GM12878 (cell line): ENCODE results near the gene MYBL2. TPM values are rescaled to one million over a fixed set of nuclear protein-coding genes. Genes with fewer than 3 reads are reported as not detected.
"Not testable (repeated sequence)": the region's sequence is repeated elsewhere in the genome, so short reads cannot be mapped to it uniquely, and the experiment has no call there.

Experiments
- ATAC-seq: fragments of 200-7000 bp; cut with Tn5 transposase; 3 replicates; pipeline ENCODE4 v1.9.1; 2020; ENCODE audit warnings: mild to moderate bottlenecking, moderate library complexity
- BruUV-seq: library from RNA; stranded (reverse); fragments of 400-500 nt; replicated peaks from 2 replicates; lab custom pipeline; 2021; lab: Mats Ljungman, UMichigan
- CTCF ChIA-PET: fragments of 300-600 bp; sonication (Branson Sonifier 250); formaldehyde crosslinking; extraction: SDS; loops from one replicate; lab custom pipeline; 2021; ENCODE audit warnings: inconsistent platforms; lab: Yijun Ruan, JAX
- POLR2A ChIA-PET: fragments of 350-600 bp; formaldehyde crosslinking; extraction: SDS; loops from one replicate; lab custom pipeline; 2021; ENCODE audit warnings: inconsistent platforms; lab: Charles Lee
- RAD21 ChIA-PET: fragments of 300-600 bp; sonication (Branson Sonifier 250); formaldehyde crosslinking; loops from one replicate; lab custom pipeline; 2023; ENCODE audit warnings: antibody characterized with exemption; ENCODE audit not compliant: unreplicated experiment; lab: Charles Lee
- SMC1A ChIA-PET: fragments of 300-600 bp; sonication (Branson Sonifier 250); formaldehyde crosslinking; loops from one replicate; lab custom pipeline; 2023; ENCODE audit not compliant: unreplicated experiment, uncharacterized antibody; lab: Charles Lee
- DNase-seq: peaks from one replicate; pipeline ENCODE4 v3.0.0-alpha.2; 2011; ENCODE audit warnings: low read depth, low spot score
- FAIRE-seq: peaks from 3 replicates; lab custom pipeline; 2011; peaks lifted over from hg19 to GRCh38; lab: Jason Lieb, UNC
- H2AFZ ChIP-seq: 2 replicates; pipeline ENCODE4 v1.6.0; 2011; ENCODE audit warnings: low read depth, low read length, control low read depth; ENCODE audit not compliant: control insufficient read depth
- H3K27ac ChIP-seq: 2 replicates; pipeline ENCODE4 v1.5.1; 2011; ENCODE audit warnings: control low read depth; ENCODE audit not compliant: control insufficient read depth, insufficient read depth
- H3K27me3 ChIP-seq, 2 experiments: replicated peaks in 1 of 2; 2 replicates each; pipeline versions ENCODE4 v1.6.0 to v1.6.1; 2011; ENCODE audit warnings: low read length in 1 of 2; ENCODE audit not compliant: control insufficient read depth in 2 of 2, insufficient read depth in 2 of 2
- H3K36me3 ChIP-seq, 2 experiments: 2 replicates each; pipeline ENCODE4 v1.5.1; 2011; ENCODE audit warnings: low read length in 1 of 2; ENCODE audit not compliant: control insufficient read depth in 2 of 2, insufficient read depth in 2 of 2
- H3K4me1 ChIP-seq: 2 replicates; pipeline ENCODE4 v1.6.1; 2011; ENCODE audit warnings: mild to moderate bottlenecking, low read length, moderate library complexity, mixed read lengths; ENCODE audit not compliant: control insufficient read depth, insufficient read depth
- H3K4me2 ChIP-seq: 2 replicates; pipeline ENCODE4 v1.6.0; 2011; ENCODE audit warnings: control low read depth; ENCODE audit not compliant: control insufficient read depth, insufficient read depth
- H3K4me3 ChIP-seq: fragments of 200-600 bp; sonication (generic); 2 replicates; pipeline ENCODE4 v1.5.1; 2016
- H3K79me2 ChIP-seq: 2 replicates; pipeline ENCODE4 v1.6.0; 2011; ENCODE audit warnings: low read length; ENCODE audit not compliant: control insufficient read depth, insufficient read depth
- H3K9ac ChIP-seq: 2 replicates; pipeline ENCODE4 v1.8.0; 2011; ENCODE audit warnings: low read length, control low read depth, mixed read lengths; ENCODE audit not compliant: control insufficient read depth, insufficient read depth
- H3K9me3 ChIP-seq: replicated peaks from 3 replicates; pipeline ENCODE4 v1.5.1; 2011; ENCODE audit warnings: mild to moderate bottlenecking, low read length; ENCODE audit not compliant: control insufficient read depth, insufficient read depth
- H4K20me1 ChIP-seq: 2 replicates; pipeline ENCODE4 v1.6.0; 2011; ENCODE audit not compliant: control insufficient read depth, insufficient read depth
- IRF5 ChIP-seq: fragments of 450-650 bp; IDR thresholded peaks from 2 replicates; pipeline ENCODE4 v1.6.1; 2017; ENCODE audit warnings: borderline replicate concordance
- NFYB ChIP-seq: IDR thresholded peaks from 2 replicates; pipeline ENCODE4 v1.6.1; 2011; ENCODE audit warnings: low read depth, mild to moderate bottlenecking, low read length, improper control_type of control experiment, moderate library complexity; ENCODE audit not compliant: insufficient read depth
- SIX5 ChIP-seq: IDR thresholded peaks from 2 replicates; pipeline ENCODE4 v1.6.1; 2011; ENCODE audit warnings: mild to moderate bottlenecking, low read depth, low read length, moderate library complexity; ENCODE audit not compliant: severe bottlenecking
- TCF3 ChIP-seq: IDR thresholded peaks from 2 replicates; pipeline ENCODE4 v1.6.1; 2012; ENCODE audit warnings: low read depth, mild to moderate bottlenecking, low read length, borderline replicate concordance; ENCODE audit not compliant: insufficient read depth
- ZNF274 ChIP-seq: IDR thresholded peaks from one replicate; pipeline ENCODE4 v1.8.0; 2011; ENCODE audit not compliant: insufficient read length, insufficient read depth
- WGBS: methylation state at CpG from one replicate; pipeline ENCODE4 v1.1.6; 2016; ENCODE audit warnings: low lambda C conversion rate; ENCODE audit not compliant: insufficient replicate concordance, insufficient coverage; ENCODE audit errors: missing lambda C conversion rate; 5-methylcytosine and 5-hydroxymethylcytosine counted together
- in situ Hi-C: fragments of 300-500 bp; cut with MboI; formaldehyde crosslinking; loops from 9 replicates; pipeline ENCODE4 v1.14.3; 2018; ENCODE audit warnings: mixed read lengths
- intact Hi-C: fragments of 100-400 bp; cut with micrococcal nuclease; formaldehyde crosslinking; loops from one replicate; pipeline ENCODE4 v1.14.2; 2022; ENCODE audit not compliant: unreplicated experiment
- polyA plus RNA-seq, 11 experiments: library from polyadenylated mRNA; depleted of rRNA in 4 of 11; unstranded in 6 of 11; stranded (reverse) in 5 of 11; fragments of >200 nt; fragmentation: Nextera tagmentation in 4 of 11; fragmentation: Illumina TruSeq in 1 of 11; extraction: Ambion mirVana in 4 of 11; extraction: Trizol in 1 of 11; gene quantifications; 1 replicate in 1 of 11; 2 replicates in 10 of 11; pipeline versions ENCODE4 v1.2.1 to v1.2.3, GENCODE V29; 2011 to 2016; ENCODE audit warnings: inconsistent platforms in 2 of 11, missing spikeins in 2 of 11, low read depth in 1 of 11
- total RNA-seq, 4 experiments: library from RNA; depleted of rRNA in 3 of 4; stranded (reverse); fragments of >200 nt in 3 of 4; fragmentation: Illumina TruSeq in 1 of 4; extraction: Trizol in 1 of 4; gene quantifications; 2 replicates each; pipeline versions ENCODE4 v1.2.1 to v1.2.3, GENCODE V29; 2013 to 2021

Gene MYBL2
- total and polyA plus RNA-seq, 10 of the 15 experiments (the other 5 are each of a cell fraction or from before 2014, with no cell fraction given): 4.5 to 213 (median 74.2) TPM

DNA sequence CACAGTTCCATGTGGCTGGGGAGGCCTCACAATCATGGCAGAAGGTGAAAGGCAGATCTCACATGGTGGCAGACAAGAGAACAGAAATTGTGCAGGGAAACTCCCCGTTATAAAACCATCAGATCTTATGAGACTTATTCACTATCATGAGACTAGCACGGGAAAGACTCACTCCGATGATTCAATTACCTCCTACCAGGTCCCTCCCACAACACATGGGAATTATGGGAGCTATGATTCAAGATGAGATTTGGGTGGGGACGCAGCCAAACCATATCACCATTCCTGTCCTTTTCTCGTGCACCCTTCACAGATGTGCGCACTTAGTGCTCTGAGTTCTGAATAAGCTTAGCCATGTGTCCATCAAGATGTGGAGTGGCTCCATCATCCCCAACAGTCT is 91.0 kb downstream of the MYBL2 start:
- H3K9me3 ChIP-seq, ATAC-seq, H3K36me3 ChIP-seq, intact Hi-C loops, DNase-seq, H4K20me1 ChIP-seq, H3K4me1 ChIP-seq, H2AFZ ChIP-seq, H3K4me3 ChIP-seq, H3K9ac ChIP-seq, H3K4me2 ChIP-seq, H3K79me2 ChIP-seq, POLR2A ChIA-PET, BruUV-seq, H3K27ac ChIP-seq, in situ Hi-C loops, CTCF ChIA-PET, RAD21 ChIA-PET, FAIRE-seq, H3K27me3 ChIP-seq, SMC1A ChIA-PET: not testable (repeated sequence)
- 86% methylated on average over 6 of the region's 6 CpGs for WGBS

DNA sequence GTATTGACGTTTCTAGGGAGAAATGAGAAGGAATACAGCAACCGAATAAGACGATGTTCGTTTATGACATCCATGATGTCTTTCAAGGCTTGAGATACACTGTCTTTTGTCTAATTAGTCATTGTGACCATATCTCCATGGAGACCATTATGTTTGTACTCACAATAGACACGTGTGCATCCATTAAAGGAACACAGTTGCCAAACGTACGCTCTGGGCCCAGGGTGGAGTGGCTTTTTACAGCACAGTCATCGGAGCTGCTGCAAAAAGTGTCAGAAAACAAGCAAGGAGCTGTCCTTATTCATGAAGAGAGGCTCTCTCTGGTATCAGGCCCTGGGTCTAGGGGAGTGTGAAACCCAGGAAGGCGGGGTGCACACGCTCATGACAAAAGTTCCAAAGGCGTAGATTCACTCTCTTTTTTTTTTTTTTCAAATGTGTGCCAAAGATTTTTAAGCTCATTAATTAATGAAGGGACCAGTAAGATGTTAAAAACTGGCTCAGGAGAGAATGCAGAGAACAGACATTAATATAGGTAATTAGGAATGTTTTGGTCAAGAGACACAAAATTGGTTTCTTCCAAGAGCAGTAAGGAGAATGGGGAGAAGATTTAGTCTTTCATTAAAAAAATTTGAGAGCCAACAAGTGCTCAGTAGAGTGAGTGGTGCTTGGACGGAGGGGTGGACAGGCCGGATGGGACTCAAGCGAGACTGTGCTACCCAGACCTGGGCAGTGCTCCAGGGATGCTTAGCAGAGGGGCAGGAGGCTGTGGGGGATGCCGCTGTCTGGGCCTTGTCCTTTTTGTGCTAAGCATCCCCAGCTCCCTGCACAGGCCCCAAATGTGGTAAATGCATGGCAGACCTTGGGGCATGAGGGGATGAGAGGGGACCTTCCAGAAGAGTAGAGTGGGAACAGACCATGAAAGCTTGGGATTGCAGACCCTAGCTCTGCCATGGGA is 94.7 kb downstream of the MYBL2 start:
- in situ Hi-C loops: no loop called here
- FAIRE-seq: no peak
- intact Hi-C loops: no loop called here
- SMC1A ChIA-PET: no interaction called here
- H3K4me2 ChIP-seq: no peak overlapping the region
- H2AFZ ChIP-seq: no peak overlapping the region
- DNase-seq: no peak
- H3K27me3 ChIP-seq: no peaks in the 10 kb centered on the region
- 80% methylated on average over 15 of the region's 15 CpGs for WGBS
- no peak overlapping the region for H3K9ac ChIP-seq
- H3K4me1 ChIP-seq: no peaks in the 10 kb centered on the region
- no peak overlapping the region for H3K4me3 ChIP-seq
- H3K79me2 ChIP-seq: no peaks in the 10 kb centered on the region
- no peaks in the 10 kb centered on the region for H4K20me1 ChIP-seq
- H3K9me3 ChIP-seq: no peaks in the 10 kb centered on the region; the same call in 2 of the 3 replicates
- no peaks in the 10 kb centered on the region for H3K36me3 ChIP-seq
- no peak overlapping the region for H3K27ac ChIP-seq
- BruUV-seq: no TSS peak
- POLR2A ChIA-PET: interaction anchor here (0.6 to 0.7 kb wide), 2 partner anchors 320 to 968 kb away, joined by 3 read pairs; no protein-coding TSS in a partner anchor
- CTCF ChIA-PET: interaction anchor here (1.0 kb wide), 1 partner anchor 10 kb away, joined by 3 read pairs; no protein-coding TSS in a partner anchor
- ATAC-seq: peak; percentile 42; the same call in 2 of the 3 replicates
- RAD21 ChIA-PET: interaction anchor here (0.6 to 2.6 kb wide), 2 partner anchors 9 to 192 kb away, joined by 3 to 6 read pairs; no protein-coding TSS in a partner anchor
- no peak for TF ChIP-seq TCF3
- TF ChIP-seq NFYB: no peak
- no peak for TF ChIP-seq SIX5
- TF ChIP-seq IRF5: no peak
- no peak for TF ChIP-seq ZNF274
- TF ChIP-seq, all 136 proteins: peak for 0
